Chondrocyte (in vitro differentiated cells): ENCODE data around the gene LRPAP1. TPM values are rescaled to one million over a fixed set of nuclear protein-coding genes. Genes with fewer than 3 reads are reported as not detected.
A peak's percentile ranks its signal among the peaks of the same experiment; 100 is the strongest.
"Not testable (repeated sequence)": the region's sequence is repeated elsewhere in the genome, so short reads cannot be mapped to it uniquely, and the experiment has no call there.

Source experiments
- DNase-seq: peaks from one replicate; pipeline ENCODE4 v3.0.0; 2021; ENCODE audit warnings: mixed read lengths, low spot score
- H3K27ac Mint-ChIP-seq: one replicate; pipeline ENCODE4 v1.8.0; 2021; ENCODE audit warnings: mild to moderate bottlenecking, moderate library complexity, mixed read lengths; ENCODE audit not compliant: unreplicated experiment
- H3K27me3 Mint-ChIP-seq: 2 replicates; pipeline ENCODE4 v1.8.0; 2021; ENCODE audit warnings: low read depth, mixed read lengths
- H3K36me3 Mint-ChIP-seq: 2 replicates; pipeline ENCODE4 v1.8.0; 2021; ENCODE audit warnings: low read depth, mixed read lengths
- H3K4me1 Mint-ChIP-seq: 2 replicates; pipeline ENCODE4 v1.8.0; 2021; ENCODE audit warnings: low read depth, mild to moderate bottlenecking, mixed read lengths
- H3K4me3 Mint-ChIP-seq: one replicate; pipeline ENCODE4 v1.8.0; 2021; ENCODE audit warnings: mild to moderate bottlenecking, moderate library complexity, mixed read lengths; ENCODE audit not compliant: unreplicated experiment
- H3K9me3 Mint-ChIP-seq: 2 replicates; pipeline ENCODE4 v1.8.0; 2021; ENCODE audit warnings: low read depth, mixed read lengths
- CTCF ChIP-seq: fragments of 200-600 bp; sonication (generic); IDR thresholded peaks from 2 replicates; pipeline ENCODE4 v1.5.0; 2021; ENCODE audit warnings: antibody characterized with exemption, mild to moderate bottlenecking, moderate library complexity
- long read RNA-seq: library from polyadenylated mRNA; stranded (forward); transcript quantifications from one replicate; pipeline ENCODE4 v2.0.0, GENCODE V29; 2021
- total RNA-seq: library from RNA; stranded (reverse); gene quantifications from 3 replicates; pipeline ENCODE4 v1.2.1, GENCODE V29; 2021

The LRPAP1 gene, protein sequence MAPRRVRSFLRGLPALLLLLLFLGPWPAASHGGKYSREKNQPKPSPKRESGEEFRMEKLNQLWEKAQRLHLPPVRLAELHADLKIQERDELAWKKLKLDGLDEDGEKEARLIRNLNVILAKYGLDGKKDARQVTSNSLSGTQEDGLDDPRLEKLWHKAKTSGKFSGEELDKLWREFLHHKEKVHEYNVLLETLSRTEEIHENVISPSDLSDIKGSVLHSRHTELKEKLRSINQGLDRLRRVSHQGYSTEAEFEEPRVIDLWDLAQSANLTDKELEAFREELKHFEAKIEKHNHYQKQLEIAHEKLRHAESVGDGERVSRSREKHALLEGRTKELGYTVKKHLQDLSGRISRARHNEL
- 135 to 142 TPM (median 142 TPM) in 3 replicates for total RNA-seq
- long read RNA-seq, full-length matches to known transcripts, result 347 of 418 reads
- long read RNA-seq, partial matches to known transcripts, result 68 of 418 reads
- long read RNA-seq, other reads (novel, unspliced or antisense), result 3 of 418 reads

GRCh38 chr4:3531879-3532750 lies at the start of gene LRPAP1:
TSS of gene LRPAP1 (minus strand) at chr4:3532422. CDS start at chr4:3532412, 10 bp downstream.
- peak within 1 kb of the TSS; percentile 95 for H3K27ac Mint-ChIP-seq
- peaks cover 4% of the 10 kb centered on the region for H3K36me3 Mint-ChIP-seq
- peak; percentile 20 for TF ChIP-seq CTCF
- H3K27me3 Mint-ChIP-seq, result peaks cover 6% of the 10 kb centered on the region
- H3K4me1 Mint-ChIP-seq, result peaks cover 21% of the 10 kb centered on the region
- peak within 1 kb of the TSS; percentile 99 for H3K4me3 Mint-ChIP-seq
- peak; percentile 95 for DNase-seq
- peaks cover 5% of the 10 kb centered on the region for H3K9me3 Mint-ChIP-seq

DNA sequence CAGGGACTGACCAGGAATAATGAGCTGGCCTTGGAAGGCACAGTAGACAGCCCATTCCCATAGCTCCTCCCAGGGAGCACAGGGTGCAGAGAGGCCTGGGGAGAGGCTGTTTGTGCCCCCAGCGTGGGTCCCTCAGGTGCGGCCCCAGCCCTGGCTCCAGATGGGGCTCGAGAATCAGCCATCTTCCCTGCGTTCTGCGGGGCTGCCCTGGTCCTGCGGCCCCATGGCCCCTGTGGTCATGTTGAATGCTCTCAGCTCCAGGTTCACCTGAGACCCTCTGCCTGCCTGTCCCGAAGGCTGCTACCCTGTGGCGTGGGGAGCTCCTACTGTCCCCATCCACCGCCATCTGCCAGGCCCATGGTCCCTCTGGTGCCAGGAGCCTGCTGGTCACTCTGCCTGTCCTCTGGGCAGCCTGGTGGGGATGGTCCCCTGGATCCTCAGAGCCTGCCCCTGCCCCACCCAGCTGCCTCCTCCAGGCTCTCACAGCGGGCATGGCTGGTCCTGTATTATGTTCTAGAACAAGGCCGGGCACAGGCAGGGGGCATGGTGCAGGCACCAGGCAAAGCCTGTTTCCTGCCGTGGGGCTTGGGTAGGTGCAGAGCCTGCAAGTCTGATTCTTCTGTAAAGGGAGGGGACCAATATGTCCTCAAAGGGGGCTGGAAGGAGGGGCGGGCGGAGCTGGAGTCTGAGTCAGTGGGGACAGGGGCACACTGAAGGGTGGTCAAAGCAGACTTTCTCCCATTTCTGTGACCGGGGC lies 49.3 kb upstream of the LRPAP1 start:
- H3K4me3 Mint-ChIP-seq, result not testable (repeated sequence)

DNA sequence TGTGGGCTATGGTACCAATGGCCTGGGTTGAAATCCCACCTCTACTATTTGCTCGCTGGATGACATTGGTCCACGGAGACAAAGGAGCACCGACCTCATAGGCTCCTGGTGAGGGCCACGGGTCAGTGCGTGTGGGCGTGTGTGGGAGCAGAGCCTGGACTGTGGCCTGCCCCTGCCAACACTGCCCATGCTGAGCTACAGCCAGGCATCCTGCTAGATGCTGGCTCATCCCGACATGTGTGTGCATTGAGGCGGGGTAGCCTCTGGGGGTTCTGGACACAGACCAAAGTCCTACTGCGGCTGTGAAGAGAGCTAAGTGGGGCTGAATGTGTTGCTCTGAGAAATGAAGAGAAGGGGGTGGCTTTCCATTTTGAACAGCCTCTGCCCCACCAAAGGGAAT lies 48.6 kb upstream of the LRPAP1 start:
- H3K36me3 Mint-ChIP-seq, H3K4me3 Mint-ChIP-seq, H3K9me3 Mint-ChIP-seq, H3K27ac Mint-ChIP-seq, H3K4me1 Mint-ChIP-seq: not testable (repeated sequence)
- H3K27me3 Mint-ChIP-seq, result peaks cover 24% of the 10 kb centered on the region
- peak; percentile 43 for DNase-seq

More for the DNA sequence above, 49.3 kb upstream of the LRPAP1 start:
- H3K27ac Mint-ChIP-seq, H3K36me3 Mint-ChIP-seq, H3K9me3 Mint-ChIP-seq, H3K4me1 Mint-ChIP-seq: not testable (repeated sequence)
- DNase-seq, result peak; percentile 72
- peaks cover 24% of the 10 kb centered on the region for H3K27me3 Mint-ChIP-seq

DNA sequence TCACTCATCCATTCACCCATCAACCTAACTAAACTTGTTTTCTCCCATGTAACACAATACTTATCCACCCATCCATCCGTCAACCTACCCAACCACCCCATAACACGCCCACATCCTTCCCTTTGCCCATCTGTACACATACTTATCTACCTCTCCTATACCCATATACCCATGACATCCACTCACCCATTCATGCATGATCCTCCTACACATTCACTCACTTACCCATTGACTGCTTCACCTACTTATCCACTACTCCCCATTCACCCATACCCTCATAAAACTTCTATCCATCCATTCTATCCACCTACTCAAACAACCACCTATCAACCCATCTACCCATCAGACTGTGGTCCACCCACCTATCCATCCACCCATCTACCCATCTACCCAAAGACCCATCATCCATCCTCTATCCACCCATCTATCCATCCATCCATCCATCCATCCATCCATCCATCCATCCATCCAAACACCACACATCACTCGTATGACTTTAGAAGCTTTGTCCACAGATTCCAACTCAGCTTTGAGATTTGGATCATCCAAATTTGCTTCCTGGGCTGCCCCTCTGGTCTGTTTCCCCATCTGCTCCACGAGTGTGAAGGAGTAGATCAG lies 46.4 kb upstream of the LRPAP1 start:
- H3K4me1 Mint-ChIP-seq, result not testable (repeated sequence)

GRCh38 chr4:3578052-3578451 lies 45.8 kb upstream of the LRPAP1 start:
- H3K4me1 Mint-ChIP-seq, DNase-seq: not testable (repeated sequence)

More for the DNA sequence above, 46.4 kb upstream of the LRPAP1 start:
- H3K4me3 Mint-ChIP-seq, H3K9me3 Mint-ChIP-seq, DNase-seq, H3K27ac Mint-ChIP-seq, H3K36me3 Mint-ChIP-seq: not testable (repeated sequence)
- peaks cover 39% of the 10 kb centered on the region for H3K27me3 Mint-ChIP-seq

GRCh38 chr4:3577208-3577892 lies 45.1 kb upstream of the LRPAP1 start:
- not testable (repeated sequence) for H3K9me3 Mint-ChIP-seq, H3K4me1 Mint-ChIP-seq, DNase-seq, H3K4me3 Mint-ChIP-seq, H3K27ac Mint-ChIP-seq, H3K36me3 Mint-ChIP-seq
- peaks cover 41% of the 10 kb centered on the region for H3K27me3 Mint-ChIP-seq

More at GRCh38 chr4:3578052-3578451, 45.8 kb upstream of the LRPAP1 start:
- H3K27ac Mint-ChIP-seq, H3K4me3 Mint-ChIP-seq, H3K9me3 Mint-ChIP-seq, H3K36me3 Mint-ChIP-seq: not testable (repeated sequence)
- peaks cover 39% of the 10 kb centered on the region for H3K27me3 Mint-ChIP-seq

DNA sequence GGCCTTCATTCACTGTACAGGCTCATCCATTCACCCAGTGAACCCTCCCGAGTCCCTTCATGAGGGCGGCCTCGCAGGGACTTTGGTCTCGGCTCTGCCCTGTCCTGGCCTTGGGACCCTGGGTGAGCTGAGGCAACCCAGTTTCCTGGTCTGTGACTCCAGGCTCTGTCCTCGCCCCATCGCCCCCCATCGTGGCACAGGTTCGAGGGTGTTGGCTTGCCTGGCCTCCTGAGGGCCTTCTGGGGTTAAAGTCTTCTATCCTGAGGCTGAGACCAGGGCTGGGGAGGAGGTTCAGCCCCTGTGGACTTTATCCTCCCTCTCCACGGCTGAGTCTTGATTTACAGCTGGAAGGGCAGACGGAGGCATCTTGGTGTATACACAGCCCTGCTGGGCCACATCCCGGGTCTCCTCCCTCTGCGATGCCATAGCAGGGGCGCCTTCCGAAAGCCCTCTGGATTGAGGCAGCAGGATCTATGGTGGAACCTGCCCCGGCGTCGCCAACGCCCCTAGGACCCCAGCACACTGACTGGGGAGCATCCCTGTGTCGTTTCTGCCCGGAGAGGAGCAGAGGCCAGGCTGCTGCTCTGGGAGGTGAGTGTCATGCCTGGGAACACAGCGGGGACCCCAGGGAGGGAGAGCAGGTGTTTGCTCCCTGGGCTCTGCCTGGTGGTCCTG lies 44.4 kb upstream of the LRPAP1 start:
- not testable (repeated sequence) for H3K4me3 Mint-ChIP-seq, H3K27ac Mint-ChIP-seq, H3K36me3 Mint-ChIP-seq, DNase-seq, H3K4me1 Mint-ChIP-seq, H3K9me3 Mint-ChIP-seq
- H3K27me3 Mint-ChIP-seq, result peaks cover 41% of the 10 kb centered on the region

DNA sequence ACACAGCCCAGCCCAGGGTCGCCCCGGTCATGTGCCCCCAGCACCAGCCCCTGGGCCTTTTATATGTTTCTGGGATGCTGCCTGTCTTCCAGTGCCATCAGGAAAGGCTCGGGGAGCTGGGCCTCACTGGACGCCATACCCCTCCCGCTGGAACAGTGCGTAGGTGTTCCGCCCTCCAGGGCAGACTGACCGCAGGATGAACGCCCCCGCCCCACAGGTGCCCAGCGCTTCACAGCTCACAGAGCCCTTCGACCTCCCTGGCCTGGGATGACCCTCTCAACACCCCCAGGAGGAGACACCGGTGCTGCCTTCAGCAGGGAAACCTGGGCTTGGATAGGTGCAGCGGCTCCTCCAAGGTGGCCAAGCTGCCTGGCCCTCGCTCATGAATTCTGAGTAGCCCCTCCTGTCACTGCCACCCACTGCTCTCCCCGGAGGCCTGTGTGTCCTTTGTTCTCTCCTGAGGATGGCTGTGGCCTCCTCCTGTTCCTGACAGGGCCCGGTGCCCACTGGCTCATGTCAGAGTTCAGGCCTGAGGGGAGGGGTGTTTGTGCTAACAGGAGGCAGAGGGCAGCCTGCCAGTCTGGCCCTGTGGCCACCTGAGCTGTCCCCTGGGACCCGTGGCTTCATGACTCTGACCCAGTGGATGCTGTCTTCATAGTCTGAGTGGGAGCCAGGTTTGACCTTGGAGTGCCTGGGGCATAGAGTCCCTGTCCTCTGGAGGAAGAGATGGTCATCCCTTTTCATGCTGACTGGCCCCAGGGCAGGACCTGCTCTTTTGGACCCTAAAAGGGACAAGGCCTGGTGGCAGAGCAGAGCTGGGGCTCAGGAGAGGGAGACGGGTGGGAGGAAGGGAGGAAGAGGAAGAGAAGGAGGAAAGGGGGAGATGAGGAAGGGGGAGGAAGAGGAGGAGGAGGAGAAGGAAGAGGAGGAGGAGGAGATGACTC lies 43.5 kb upstream of the LRPAP1 start:
- not testable (repeated sequence) for H3K4me3 Mint-ChIP-seq, H3K9me3 Mint-ChIP-seq, H3K36me3 Mint-ChIP-seq, H3K27ac Mint-ChIP-seq, H3K4me1 Mint-ChIP-seq
- H3K27me3 Mint-ChIP-seq, result peaks cover 48% of the 10 kb centered on the region
- peak; percentile 68 for DNase-seq

DNA sequence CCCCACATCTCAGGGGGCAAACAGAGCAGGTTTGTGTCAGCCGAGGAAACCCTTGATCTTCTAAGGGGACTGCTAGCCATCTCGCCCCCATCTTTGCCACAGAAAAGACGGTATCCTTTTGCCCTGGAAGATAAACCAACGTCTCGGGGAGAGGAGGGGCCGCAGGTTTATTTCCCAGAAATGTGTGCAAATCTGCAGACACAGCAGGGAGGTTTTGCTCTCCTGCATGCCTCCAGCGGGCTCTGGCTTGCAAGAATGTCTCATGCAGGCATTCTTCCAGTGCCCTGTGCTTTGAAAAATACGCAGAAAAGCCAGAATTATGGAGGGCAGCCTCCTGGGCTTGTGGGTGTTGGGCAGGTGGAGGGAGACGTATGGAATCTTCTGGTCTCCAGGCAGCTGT lies 42.6 kb upstream of the LRPAP1 start:
- DNase-seq, H3K4me3 Mint-ChIP-seq, H3K36me3 Mint-ChIP-seq, H3K4me1 Mint-ChIP-seq, H3K9me3 Mint-ChIP-seq, H3K27ac Mint-ChIP-seq: not testable (repeated sequence)
- H3K27me3 Mint-ChIP-seq, result peaks cover 43% of the 10 kb centered on the region
